Stimulated activated CD4-positive, alpha-beta T cell treated with anti-CD3 and anti-CD28 coated beads, Interleukin-1b, Interleukin-23, amount 100 ng/mL, for 48 hours (primary cell): ENCODE results near the gene HRH3.

ENCODE experiments used
- DNase-seq: peaks from one replicate; pipeline ENCODE4 v3.0.0-alpha.2; 2020

Gene HRH3

DNA sequence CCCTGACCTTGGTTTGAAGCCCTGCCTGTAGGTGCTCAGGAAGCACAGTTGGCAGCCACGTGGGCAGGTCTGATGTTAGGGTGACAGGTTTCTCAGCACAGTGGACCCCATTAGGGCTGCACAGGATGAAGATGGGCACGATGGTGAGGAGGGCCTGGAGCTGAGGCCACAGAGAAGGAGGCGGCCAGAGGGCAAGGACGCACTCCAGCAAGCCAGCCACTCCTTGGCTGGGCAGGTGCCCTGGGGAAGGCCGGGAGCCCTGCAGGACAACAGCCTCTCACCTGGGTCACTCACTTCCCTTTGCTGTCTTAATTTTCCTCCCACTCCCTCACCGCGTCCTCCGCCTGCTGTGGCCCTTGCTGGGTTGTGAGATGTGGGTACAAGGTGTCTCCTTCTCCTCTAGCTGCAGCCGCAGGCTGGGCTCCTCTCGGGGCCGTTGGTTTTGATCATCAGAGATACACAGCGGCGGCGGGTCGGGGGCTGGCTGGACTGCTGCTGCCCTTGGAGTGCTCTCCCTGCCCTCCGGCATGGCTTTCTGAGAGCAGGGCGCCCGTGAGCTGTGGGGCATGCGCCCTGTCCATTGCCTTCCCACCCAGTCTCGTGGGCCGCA, 23.9 kb upstream of the HRH3 start:
- no peak for DNase-seq

DNA sequence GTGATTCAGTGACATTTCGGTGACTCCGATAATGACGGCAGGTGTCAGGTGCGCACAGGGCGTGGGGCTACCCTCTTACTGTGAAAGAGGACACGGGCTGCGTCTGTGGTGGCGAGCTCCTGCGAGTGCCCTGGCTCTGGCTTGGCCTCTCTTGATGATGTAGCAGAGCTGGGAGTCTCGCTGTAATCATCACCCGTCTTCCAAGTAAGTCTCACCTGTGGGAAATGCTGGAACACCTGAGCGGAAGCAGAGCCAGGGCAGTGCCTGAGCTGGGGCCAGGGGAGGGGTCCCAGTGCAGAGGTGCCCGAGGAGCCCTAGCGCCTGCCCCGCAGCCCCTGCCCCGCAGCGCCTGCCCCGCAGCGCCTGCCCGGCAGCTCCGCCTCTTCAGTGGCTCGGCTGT, 23.0 kb upstream of the HRH3 start:
- DNase-seq, result no peak

DNA sequence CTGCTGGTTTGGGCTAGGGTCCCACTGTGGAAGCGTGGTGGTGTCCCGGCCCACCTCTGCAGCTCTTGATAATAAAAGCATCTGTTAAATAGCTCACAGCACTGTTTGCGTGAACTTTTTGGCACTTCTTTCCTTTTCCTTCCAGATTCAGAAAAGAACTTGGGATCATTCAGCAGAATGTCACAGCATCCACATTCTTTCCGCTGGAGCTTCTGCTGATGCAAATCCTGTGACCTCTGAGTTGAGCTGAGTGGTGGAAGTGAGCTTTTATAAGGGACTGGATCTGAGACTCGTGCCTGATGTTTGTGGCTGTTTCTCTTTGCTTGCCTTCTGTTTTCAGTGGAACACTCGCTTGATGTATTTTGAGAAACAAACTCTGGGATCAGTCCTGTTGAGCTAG, 22.1 kb upstream of the HRH3 start:
- DNase-seq, result no peak

- DNase-seq, result no peak
Measured at GRCh38 chr20:62241506-62241905, 21.4 kb upstream of the HRH3 start.

- no peak for DNase-seq
Measured at GRCh38 chr20:62240020-62240685, 20.1 kb upstream of the HRH3 start.

GRCh38 chr20:62239278-62239879, 19.3 kb upstream of the HRH3 start:
- no peak for DNase-seq

DNA sequence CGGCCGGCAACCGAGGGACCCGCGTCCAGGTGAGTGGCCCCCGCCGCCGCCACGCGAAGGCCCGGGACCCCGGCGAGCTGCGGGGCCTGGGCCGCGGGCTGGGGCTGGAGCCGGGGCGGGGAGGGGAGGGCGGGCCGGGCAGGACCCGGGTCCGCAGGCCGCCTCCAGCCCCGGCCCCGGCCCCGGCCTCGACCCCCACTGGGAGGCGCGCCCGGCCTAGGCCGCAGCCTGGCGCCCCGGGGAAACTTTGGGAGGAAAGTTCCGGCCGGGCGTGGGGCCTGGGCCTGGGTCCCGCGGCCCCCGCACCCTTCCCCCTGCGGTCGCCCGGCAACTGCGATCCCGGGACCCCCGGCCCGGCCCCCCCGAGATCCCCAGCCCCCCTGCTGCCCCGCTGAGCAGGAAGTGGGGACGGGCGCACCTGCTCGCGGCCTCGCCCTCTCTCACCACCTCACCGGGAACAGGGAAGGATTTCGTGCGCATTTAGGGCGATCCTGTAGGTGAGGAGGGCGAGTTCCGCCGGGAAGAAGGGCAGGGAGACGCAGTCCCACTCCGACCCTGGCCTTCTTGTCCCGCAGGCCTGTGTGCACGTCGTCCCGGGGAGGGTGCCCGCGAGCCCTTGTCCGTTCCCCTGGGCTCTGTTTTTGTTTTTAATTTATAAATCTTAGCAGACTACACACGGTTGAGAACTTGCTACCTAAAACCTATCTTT, 18.6 kb upstream of the HRH3 start:
- DNase-seq, result no peak

- DNase-seq, result peak; percentile 100
Measured at GRCh38 chr20:62237801-62238568, 17.9 kb upstream of the HRH3 start, which contains the start of gene OSBPL2. Gene OSBPL2, plus strand, starts transcription at chr20:62238521. Its CDS starts 17,664 bp downstream, at chr20:62256185.

GRCh38 chr20:62237514-62237800, 17.4 kb upstream of the HRH3 start:
- DNase-seq, result no peak

DNA sequence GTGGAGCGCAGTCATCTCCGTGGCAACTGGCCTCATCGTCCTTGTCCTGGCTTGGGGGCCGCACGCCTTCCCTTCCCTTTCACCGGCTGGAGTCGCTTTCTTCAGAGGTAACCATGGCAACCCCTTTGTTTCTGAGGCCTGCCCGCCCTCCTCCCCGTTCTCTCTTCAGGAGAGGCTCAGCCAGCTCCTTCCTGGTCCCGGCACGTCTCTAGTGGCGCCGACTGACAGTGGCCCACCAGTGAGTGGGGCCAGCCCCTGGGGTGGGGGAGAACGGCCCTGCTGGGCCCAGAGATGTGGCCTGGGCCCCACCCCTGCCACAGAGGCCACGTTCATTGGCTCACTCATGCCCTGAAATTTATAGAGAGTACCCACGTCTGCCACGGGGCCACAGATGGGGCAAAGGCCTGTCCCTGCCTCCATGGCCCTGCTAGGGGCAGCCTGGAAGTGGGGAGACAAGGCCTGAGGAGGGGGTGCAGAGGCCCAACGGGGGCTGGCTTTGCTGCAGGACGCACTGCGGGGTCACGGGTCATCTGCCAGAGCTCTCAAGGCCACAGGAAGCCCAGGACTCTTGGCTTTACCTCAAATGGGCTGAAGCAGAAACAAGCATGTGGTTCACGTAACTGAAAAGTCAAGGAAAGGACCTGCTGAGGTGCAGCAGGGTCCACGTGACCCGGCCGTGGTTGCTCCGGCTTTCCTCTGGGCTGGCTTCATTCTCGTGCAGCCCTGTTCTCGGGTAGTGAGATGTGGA, 16.9 kb upstream of the HRH3 start:
- DNase-seq, result no peak

DNA sequence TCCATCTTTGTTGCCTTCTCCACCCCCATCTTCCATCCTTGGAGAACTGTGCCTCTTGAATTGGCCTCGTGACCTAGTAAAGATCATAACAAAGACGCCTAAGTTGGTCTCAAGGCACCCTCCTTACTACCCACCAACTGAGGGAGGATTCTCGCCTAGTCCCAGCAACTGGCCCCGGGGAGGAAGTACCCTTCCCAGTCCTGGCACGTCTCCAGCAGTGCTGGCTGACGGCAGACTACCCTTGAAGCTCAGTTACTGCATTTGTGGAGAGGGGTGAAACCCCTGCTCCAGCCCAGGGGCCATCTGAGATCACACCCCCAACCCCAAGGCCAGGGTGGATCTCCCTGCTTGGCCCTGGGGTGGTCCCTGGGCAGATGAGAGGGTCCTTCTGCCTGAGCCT, 16.1 kb upstream of the HRH3 start:
- no peak for DNase-seq

- no peak for DNase-seq
Measured at GRCh38 chr20:62235777-62236157, 15.7 kb upstream of the HRH3 start.

GRCh38 chr20:62235001-62235776, 15.1 kb upstream of the HRH3 start:
- no peak for DNase-seq

DNA sequence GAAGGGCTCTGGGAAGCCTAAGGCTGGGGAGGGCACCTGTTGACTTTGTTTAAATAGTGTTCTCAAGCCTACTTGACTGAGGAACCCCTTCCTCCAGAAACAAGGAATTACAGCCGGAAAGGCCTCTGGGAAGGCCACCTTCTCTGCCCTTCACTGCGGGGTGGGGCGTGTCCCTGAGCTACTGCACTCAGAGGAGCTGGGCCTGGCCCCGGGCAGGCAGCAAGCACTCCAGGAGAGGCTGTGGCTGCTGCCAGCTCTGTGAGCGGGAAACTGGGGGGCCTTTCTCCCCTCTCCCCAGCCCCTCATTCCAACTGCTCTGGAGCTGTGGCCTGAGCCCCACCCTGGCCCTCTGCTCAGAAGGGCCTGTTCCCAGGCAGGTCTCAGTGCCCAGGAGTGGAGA, 14.3 kb upstream of the HRH3 start:
- DNase-seq, result no peak

GRCh38 chr20:62233684-62234083, 13.6 kb upstream of the HRH3 start:
- DNase-seq, result no peak

GRCh38 chr20:62232770-62233645, 12.9 kb upstream of the HRH3 start:
- no peak for DNase-seq

DNA sequence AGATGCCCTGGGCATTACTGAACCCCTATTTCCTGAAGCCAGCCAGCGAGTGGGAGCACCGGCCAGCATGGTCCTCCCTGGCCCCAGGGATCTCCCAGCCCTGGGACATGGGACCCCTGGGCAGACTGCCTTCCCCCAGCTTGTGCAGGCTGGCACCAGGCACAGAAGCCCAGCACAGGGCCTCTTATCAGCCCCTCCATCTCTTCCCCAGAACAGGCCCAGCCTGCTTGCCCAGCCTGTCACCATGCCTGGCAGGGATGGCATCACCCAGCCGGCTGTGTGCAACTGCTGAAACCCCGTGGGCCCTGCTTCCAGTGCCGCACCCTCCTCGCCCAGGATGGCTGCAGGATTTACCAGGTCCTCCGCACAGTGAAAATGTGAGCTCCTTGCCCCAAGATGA, 12.1 kb upstream of the HRH3 start:
- DNase-seq, result no peak

- DNase-seq, result no peak
Measured at GRCh38 chr20:62231292-62231691, 11.2 kb upstream of the HRH3 start.

DNA sequence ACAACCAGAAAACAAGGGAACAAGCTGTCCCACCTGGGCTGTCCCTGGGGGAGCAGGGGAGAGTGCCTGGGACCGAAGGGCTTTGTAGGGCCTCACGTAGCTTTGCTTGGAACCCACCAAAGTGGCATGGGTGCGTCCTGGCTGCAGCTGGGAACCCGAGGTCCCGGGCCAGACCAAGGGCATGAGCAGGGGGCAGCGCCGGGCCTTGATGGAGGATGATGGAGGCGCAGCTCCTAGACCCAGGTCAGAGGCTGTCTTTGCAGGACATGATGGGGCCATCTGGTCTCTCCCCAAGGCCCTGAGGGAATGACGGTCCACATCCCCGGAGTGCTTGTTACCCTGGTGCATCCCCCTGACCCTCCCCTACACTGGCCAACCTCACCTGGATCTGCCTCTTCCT, 10.6 kb upstream of the HRH3 start:
- no peak for DNase-seq

DNA sequence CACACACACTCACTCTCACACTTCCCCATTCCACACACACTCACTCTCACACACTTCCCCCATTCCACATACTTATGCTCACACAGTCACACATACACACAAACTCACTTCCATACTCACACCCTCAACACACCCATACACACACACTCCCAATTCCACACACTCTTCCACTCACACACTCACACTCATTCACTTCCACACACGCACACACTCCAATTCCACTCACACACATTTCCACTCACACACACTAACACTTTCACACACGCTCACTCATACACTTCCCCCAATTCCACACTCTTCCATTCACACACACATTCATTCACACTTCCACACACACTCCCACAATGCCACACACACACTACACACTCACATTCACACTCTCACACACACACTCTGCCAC, 10.2 kb upstream of the HRH3 start:
- DNase-seq, result no peak

GRCh38 chr20:62229667-62230066, 9.6 kb upstream of the HRH3 start:
- no peak for DNase-seq
